ENCODE measurements around the gene MEF2B. TPM values are rescaled to one million over a fixed set of nuclear protein-coding genes. Genes with fewer than 3 reads are reported as not detected.

Gene MEF2B
- total and polyA plus RNA-seq, 4 donors = 0.88 to 3.5 (median 1.7) TPM; not detected in 1

DNA sequence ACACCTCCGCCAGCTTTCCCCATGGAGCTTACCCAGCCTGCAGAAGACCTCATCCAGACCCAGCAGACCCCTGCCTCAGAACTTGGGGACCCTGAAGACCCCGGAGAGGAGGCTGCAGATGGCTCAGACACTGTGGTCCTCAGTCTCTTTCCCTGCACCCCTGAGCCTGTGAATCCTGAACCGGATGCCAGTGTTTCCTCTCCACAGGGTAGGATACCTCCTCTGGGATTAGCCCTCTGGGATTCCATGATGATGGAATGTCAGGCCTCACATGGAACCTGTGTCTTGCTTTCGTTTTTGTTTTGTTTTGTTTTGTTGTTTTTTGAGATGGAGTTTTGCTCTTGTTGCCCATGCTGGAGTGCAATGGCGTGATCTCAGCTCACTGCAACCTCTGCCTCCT lies 23.9 kb upstream of the MEF2B start:
- no peak overlapping the region for H3K4me3 ChIP-seq (ENCODE audit: low read depth, low read length)
- peaks cover 36% of the 10 kb centered on the region for H3K4me1 ChIP-seq (ENCODE audit: control insufficient read depth, insufficient read depth, low read length)
- no peaks in the 10 kb centered on the region for H3K9me3 ChIP-seq (ENCODE audit: control insufficient read depth, insufficient read depth, low read length)
- peaks cover 36% of the 10 kb centered on the region for H3K36me3 ChIP-seq (ENCODE audit: control insufficient read depth, insufficient read depth, low read length)
- 84% methylated on average over 4 of the region's 5 CpGs for WGBS (ENCODE audit: insufficient coverage)
- no peaks in the 10 kb centered on the region for H3K27me3 ChIP-seq (ENCODE audit: control insufficient read depth, insufficient read depth, low read length)
- no peak for DNase-seq (ENCODE audit: low read depth in 4 of 6, low spot score in 6 of 6)
- no peak overlapping the region for H3K27ac ChIP-seq (ENCODE audit: low read depth, low read length)

DNA sequence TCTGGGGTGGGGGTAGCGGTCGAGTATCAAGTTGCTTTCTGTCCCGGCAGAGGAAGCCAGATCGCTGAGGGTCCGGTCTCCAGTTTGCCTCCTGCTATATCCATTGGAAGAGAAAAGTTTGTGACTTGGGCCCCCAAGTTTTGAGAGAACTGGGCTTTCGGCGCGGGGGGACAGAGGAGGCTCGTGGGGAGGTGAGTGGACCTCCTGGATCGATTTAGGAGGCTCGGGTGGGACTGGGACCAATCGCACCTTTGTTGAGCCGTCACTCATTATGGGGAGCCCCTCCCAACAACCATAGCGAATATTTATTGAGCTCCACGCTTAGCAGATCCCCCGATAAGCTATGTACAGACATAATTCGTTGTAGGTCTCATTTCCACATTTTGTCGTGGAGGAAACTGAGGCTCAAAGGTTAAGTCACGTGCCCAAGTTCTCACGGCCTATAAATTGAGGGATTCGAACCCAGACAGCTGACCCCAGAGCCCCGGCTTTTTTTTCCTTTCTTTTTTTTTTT lies 22.9 kb upstream of the MEF2B start:
- peak overlapping the region; percentile 84 for H3K27ac ChIP-seq (ENCODE audit: low read depth, low read length)
- H3K9me3 ChIP-seq (ENCODE audit: control insufficient read depth, insufficient read depth, low read length) = no peaks in the 10 kb centered on the region
- DNase-seq (ENCODE audit: low read depth in 4 of 6, low spot score in 6 of 6) = no peak
- 3% methylated on average over 14 of the region's 22 CpGs for WGBS (ENCODE audit: insufficient coverage)
- peaks cover 36% of the 10 kb centered on the region for H3K4me1 ChIP-seq (ENCODE audit: control insufficient read depth, insufficient read depth, low read length)
- no peaks in the 10 kb centered on the region for H3K27me3 ChIP-seq (ENCODE audit: control insufficient read depth, insufficient read depth, low read length)
- peak overlapping the region; percentile 99 for H3K4me3 ChIP-seq (ENCODE audit: low read depth, low read length)
- peaks cover 33% of the 10 kb centered on the region for H3K36me3 ChIP-seq (ENCODE audit: control insufficient read depth, insufficient read depth, low read length)

DNA sequence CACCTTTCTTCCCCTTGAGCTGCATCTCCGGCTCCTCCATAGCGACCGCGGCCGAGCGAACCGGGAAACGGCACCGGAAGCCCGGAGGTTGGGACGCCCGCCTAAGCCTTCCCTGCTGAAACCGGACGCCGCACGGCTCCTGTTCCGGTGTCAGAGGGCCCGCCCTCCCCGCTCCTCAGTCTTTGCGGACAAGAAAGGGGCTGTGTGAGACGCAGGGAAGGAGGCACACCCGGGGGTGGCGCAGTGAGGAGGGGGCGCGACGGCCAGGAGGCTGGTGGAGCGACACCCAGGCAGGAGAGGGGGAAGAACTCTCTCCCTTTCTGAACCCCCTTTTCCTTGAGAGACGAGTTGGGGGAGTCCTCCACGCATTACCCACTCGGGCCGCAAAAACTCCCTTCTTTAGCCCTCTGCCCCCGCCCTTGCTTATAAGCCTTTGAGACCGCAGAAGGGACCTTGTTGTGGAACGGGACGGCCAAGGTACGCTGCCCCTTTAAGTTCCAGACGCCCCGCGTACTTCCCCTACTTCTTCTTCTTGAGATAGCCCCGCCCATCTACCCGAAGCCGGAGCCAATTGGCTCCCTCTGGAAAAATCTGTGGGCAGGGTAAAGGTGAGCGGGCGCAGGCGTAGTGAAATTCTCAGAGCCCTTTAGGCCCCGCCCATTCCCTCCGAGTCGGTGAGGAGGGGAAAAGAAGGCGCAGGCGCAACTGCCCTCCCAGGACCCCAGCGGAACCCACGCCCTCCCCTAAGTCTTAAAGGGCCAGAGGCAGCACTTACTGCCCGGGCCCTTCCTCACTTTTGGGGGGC lies 22.2 kb upstream of the MEF2B start, which contains the start of the genes BORCS8 and RFXANK:
BORCS8 (minus strand) TSS at position 75 of the 805 bp plus-strand sequence; CDS start at position 40, 35 bp downstream.
RFXANK (plus strand) TSS at position 181 of the 805 bp plus-strand sequence. CDS start 1,689 bp downstream, outside the sequence.
- 0% methylated on average over 43 of the region's 53 CpGs for WGBS (ENCODE audit: insufficient coverage)
- peak within 1 kb of the TSS; percentile 100 for H3K27ac ChIP-seq (ENCODE audit: low read depth, low read length)
- H3K36me3 ChIP-seq (ENCODE audit: control insufficient read depth, insufficient read depth, low read length) = peaks cover 30% of the 10 kb centered on the region
- peak; percentile 97 to 100 (median 100) for DNase-seq (ENCODE audit: low read depth in 4 of 6, low spot score in 6 of 6)
- peak within 1 kb of the TSS; percentile 99 for H3K4me3 ChIP-seq (ENCODE audit: low read depth, low read length)
- no peaks in the 10 kb centered on the region for H3K27me3 ChIP-seq (ENCODE audit: control insufficient read depth, insufficient read depth, low read length)
- H3K9me3 ChIP-seq (ENCODE audit: control insufficient read depth, insufficient read depth, low read length) = no peaks in the 10 kb centered on the region
- H3K4me1 ChIP-seq (ENCODE audit: control insufficient read depth, insufficient read depth, low read length) = peaks cover 36% of the 10 kb centered on the region

DNA sequence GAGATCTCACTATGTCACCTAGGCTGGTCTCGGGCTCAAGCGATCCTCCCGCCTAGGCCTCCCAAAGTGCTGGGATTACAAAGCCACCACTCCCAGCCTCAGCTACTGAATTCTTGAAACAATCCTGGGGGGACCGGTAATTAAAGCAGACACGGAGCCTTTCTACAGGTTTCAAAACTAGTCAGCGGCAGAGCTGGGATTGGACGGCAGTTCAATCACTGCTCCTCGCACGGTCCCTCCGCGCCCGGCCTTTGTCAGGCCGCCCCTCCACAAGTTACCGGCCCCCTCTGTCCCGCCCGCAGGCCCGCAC lies 21.7 kb upstream of the MEF2B start:
- Histone ChIP-seq H3K4me1 (ENCODE audit: control insufficient read depth, insufficient read depth, low read length) (peaks cover 36% of the 10 kb centered on the region), H3K27ac (ENCODE audit: low read depth, low read length) (peak overlapping the region; percentile 100), H3K36me3 (ENCODE audit: control insufficient read depth, insufficient read depth, low read length) (peaks cover 30% of the 10 kb centered on the region), H3K4me3 (ENCODE audit: low read depth, low read length) (peak overlapping the region; percentile 99), H3K27me3 (ENCODE audit: control insufficient read depth, insufficient read depth, low read length) (no peaks in the 10 kb centered on the region), H3K9me3 (ENCODE audit: control insufficient read depth, insufficient read depth, low read length) (no peaks in the 10 kb centered on the region)
- 0% methylated on average over 17 of the region's 17 CpGs for WGBS (ENCODE audit: insufficient coverage)
- DNase-seq (ENCODE audit: low read depth in 4 of 6, low spot score in 6 of 6) = no peak

DNA sequence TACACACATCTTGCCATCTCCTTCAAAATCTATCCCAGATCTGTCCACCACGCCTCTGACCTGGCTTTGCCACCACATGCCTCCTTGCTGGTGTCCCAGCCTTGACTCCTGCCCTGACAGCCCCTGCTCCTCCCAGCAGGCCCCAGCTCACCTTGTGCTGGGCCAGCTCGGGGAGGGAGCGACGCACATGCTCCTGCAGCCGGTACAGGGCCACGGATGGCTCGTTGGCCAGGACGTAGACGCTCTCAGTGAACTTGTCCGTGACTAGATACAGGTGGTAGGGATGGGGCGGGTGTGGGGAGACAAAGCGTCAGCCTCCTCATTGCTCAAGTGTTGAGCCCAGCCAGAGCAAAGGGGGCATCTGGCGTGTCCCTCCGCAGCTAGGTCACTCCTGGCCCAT lies 16.7 kb upstream of the MEF2B start:
- WGBS (ENCODE audit: insufficient coverage) = 92% methylated on average over 14 of the region's 14 CpGs

DNA sequence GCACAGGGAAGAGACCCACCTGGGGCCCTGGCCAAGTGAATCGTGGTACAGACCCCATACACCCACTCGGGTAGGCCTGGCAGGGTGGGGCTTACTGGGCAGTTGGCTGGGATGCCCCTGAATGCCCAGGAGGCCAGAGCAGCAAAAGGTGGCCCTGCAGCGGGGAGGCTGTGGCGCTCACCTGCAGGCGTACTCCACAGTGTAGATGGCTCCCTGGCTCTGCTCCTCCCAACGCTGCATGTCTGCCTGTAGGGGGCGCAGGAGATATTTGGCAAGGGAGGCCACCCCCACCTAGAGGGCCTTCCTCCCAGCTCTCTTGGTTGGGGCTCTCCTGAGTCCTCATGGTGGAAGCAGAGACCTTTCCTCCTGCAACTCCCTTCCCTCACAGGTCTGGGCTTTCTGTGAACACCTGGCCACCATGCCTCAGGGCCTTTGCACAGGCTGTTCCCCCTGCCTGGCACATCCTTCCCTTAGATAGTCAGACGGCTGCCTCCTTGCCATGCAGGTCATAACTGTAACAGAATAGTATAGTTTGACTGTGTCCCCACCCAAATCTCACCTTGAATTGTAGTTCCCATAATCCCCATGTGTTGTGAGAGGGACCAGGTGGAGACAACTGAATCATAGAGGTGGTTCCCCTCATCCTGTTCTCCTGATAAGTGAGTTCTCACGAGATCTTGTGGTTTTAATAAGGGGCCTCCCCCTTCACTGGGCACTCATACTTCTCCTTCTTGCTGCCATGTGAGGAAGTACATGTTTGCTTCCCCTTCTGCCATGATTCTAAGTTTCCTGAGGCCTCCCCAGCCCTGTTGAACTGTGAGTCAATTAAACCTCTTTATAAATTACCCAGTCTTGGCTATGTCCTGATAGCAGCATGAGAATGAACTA lies 16.0 kb upstream of the MEF2B start:
- H3K27me3 ChIP-seq (ENCODE audit: control insufficient read depth, insufficient read depth, low read length) = no peaks in the 10 kb centered on the region
- peak in 1 of 6 donors; percentile 30 for DNase-seq (ENCODE audit: low read depth in 4 of 6, low spot score in 6 of 6)
- no peak overlapping the region for H3K4me3 ChIP-seq (ENCODE audit: low read depth, low read length)
- H3K27ac ChIP-seq (ENCODE audit: low read depth, low read length) = no peak overlapping the region
- peaks cover 9% of the 10 kb centered on the region for H3K4me1 ChIP-seq (ENCODE audit: control insufficient read depth, insufficient read depth, low read length)
- H3K9me3 ChIP-seq (ENCODE audit: control insufficient read depth, insufficient read depth, low read length) = no peaks in the 10 kb centered on the region
- H3K36me3 ChIP-seq (ENCODE audit: control insufficient read depth, insufficient read depth, low read length) = peaks cover 67% of the 10 kb centered on the region
- 40% methylated on average over 6 of the region's 9 CpGs for WGBS (ENCODE audit: insufficient coverage)

More for the DNA sequence above, 16.7 kb upstream of the MEF2B start:
- no peaks in the 10 kb centered on the region for H3K9me3 ChIP-seq (ENCODE audit: control insufficient read depth, insufficient read depth, low read length)
- H3K36me3 ChIP-seq (ENCODE audit: control insufficient read depth, insufficient read depth, low read length) = peaks cover 60% of the 10 kb centered on the region
- no peaks in the 10 kb centered on the region for H3K27me3 ChIP-seq (ENCODE audit: control insufficient read depth, insufficient read depth, low read length)
- peaks cover 14% of the 10 kb centered on the region for H3K4me1 ChIP-seq (ENCODE audit: control insufficient read depth, insufficient read depth, low read length)
- DNase-seq (ENCODE audit: low read depth in 4 of 6, low spot score in 6 of 6) = no peak
- no peak overlapping the region for H3K27ac ChIP-seq (ENCODE audit: low read depth, low read length)
- no peak overlapping the region for H3K4me3 ChIP-seq (ENCODE audit: low read depth, low read length)

DNA sequence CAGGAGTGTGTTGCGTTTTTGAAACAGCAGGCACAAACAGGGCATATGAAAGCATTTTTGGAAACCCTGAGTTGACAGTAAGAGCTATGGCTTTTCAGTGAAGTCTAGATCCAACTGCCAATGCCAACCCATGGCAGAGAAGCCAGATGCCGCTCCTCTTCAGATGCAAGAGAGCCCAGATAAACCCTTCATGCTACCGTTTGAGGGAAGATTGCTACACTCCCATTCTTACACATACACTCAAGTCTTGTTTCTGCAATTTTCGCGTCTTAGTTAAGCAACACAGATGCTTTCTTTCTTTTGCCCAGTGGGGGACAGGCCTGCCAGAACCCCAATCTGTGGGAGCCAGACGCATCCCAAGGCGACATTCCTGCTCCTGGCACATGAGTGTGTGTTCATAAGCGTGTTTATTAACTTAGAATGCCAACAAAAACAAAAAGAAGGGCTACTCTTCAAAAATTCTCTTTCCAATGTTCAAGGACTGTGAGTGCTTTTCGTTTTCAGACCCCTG lies 11.5 kb upstream of the MEF2B start:
- peak in 1 of 6 donors; percentile 49 for DNase-seq (ENCODE audit: low read depth in 4 of 6, low spot score in 6 of 6)
- WGBS (ENCODE audit: insufficient coverage) = 77% methylated on average over 6 of the region's 9 CpGs
- no peak overlapping the region for H3K27ac ChIP-seq (ENCODE audit: low read depth, low read length)
- H3K9me3 ChIP-seq (ENCODE audit: control insufficient read depth, insufficient read depth, low read length) = no peaks in the 10 kb centered on the region
- H3K27me3 ChIP-seq (ENCODE audit: control insufficient read depth, insufficient read depth, low read length) = no peaks in the 10 kb centered on the region
- H3K36me3 ChIP-seq (ENCODE audit: control insufficient read depth, insufficient read depth, low read length) = peaks cover 79% of the 10 kb centered on the region
- H3K4me3 ChIP-seq (ENCODE audit: low read depth, low read length) = no peak overlapping the region
- H3K4me1 ChIP-seq (ENCODE audit: control insufficient read depth, insufficient read depth, low read length) = no peaks in the 10 kb centered on the region

DNA sequence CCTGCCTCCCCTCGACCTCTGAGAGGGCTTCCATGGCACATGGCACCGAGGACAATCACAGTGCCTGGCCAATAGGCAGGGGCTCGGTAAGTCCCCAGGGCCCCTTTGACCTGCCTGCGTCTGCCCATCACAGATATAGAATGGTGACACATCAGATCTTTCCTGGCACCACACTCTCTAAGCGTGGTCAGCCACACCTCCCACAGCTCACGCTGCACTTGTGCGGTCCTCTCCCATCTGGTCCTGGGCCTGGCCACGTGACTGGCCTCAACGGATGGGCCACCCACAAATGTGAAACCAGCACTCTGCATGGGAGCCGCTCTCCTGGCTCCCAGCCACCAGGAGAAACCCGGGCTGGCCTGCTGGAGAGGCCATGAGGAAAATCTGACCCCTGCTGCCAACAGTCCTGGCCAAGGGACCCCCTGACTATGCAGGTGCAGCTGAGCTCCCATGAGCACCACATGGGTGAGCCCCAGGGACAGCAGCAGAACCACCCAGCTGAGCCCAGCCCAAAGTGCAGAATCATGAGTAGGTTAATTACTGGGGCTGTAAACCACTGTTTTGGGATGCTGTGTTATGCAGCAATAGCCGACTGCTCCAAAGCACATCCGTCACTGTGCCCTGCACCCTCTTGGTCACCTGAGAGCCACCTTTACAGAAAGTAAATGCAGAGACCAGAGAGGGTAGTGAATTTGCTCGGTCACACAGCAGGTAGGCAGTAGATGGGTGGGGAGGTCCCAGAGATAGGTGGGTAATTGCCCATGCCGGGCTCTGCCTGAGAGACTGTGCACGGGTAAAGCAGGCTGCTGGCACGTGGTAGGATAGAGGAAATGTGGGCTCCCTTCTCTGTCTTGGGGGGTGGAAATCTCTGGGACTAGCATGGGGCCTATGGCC lies 9.7 kb upstream of the MEF2B start:
- 82% methylated on average over 17 of the region's 17 CpGs for WGBS (ENCODE audit: insufficient coverage)
- no peak overlapping the region for H3K27ac ChIP-seq (ENCODE audit: low read depth, low read length)
- H3K4me3 ChIP-seq (ENCODE audit: low read depth, low read length) = no peak overlapping the region
- no peaks in the 10 kb centered on the region for H3K9me3 ChIP-seq (ENCODE audit: control insufficient read depth, insufficient read depth, low read length)
- no peak for DNase-seq (ENCODE audit: low read depth in 4 of 6, low spot score in 6 of 6)
- no peaks in the 10 kb centered on the region for H3K27me3 ChIP-seq (ENCODE audit: control insufficient read depth, insufficient read depth, low read length)
- H3K4me1 ChIP-seq (ENCODE audit: control insufficient read depth, insufficient read depth, low read length) = peaks cover 3% of the 10 kb centered on the region
- peaks cover 68% of the 10 kb centered on the region for H3K36me3 ChIP-seq (ENCODE audit: control insufficient read depth, insufficient read depth, low read length)

Measured in spinal cord (tissue), 10 donors.